ENCODE results near the gene SFMBT2. TPM values are rescaled to one million over a fixed set of nuclear protein-coding genes. Genes with fewer than 3 reads are reported as not detected.

The SFMBT2 gene
- total RNA-seq, 4 donors from 2014 or later = 7.1 to 13.2 (median 9.0) TPM

DNA sequence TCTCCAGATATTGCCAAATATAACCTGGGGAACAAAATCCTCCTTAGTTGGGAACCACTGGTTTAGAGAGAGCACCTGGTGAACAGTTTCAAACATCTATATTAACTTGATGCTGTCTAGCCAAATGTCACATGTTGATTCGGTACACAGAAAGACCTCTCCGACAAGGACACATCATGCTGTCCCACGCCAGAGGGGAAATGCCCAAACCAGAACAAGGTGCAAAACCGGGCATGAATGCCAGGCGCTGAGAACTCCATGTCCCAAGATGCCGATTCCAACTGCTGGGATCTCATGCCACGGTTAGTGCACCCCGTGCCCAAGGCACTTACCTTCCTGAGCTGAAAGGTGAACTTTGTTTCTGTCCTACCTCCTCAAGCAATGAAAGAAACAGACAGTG, 100.8 kb downstream of the SFMBT2 start:
- Histone ChIP-seq H3K27ac (no peak overlapping the region), H3K9me3 (no peaks in the 10 kb centered on the region), H3K4me1 (peaks cover 0 to 11% of the 10 kb centered on the region in 2 donors), H3K27me3 (no peaks in the 10 kb centered on the region), H3K36me3 (no peaks in the 10 kb centered on the region), H3K4me3 (replicated peaks in 1 of 3) (no peak overlapping the region)
- TF ChIP-seq POLR2A (IDR thresholded peaks at IDR 0.05) (no peak), CTCF (IDR thresholded peaks at IDR 0.05) (no peak)
- no peak for DNase-seq
- intact Hi-C loops (cut with DNase I) = no loop called here
- 95 to 97% methylated on average over 7 to 8 of the region's 8 CpGs for WGBS, 2 donors

- Histone ChIP-seq H3K4me1 (peaks cover 0 to 11% of the 10 kb centered on the region in 2 donors), H3K27ac (no peak overlapping the region), H3K4me3 (replicated peaks in 1 of 3) (no peak overlapping the region), H3K36me3 (no peaks in the 10 kb centered on the region), H3K9me3 (no peaks in the 10 kb centered on the region), H3K27me3 (no peaks in the 10 kb centered on the region)
- intact Hi-C loops (cut with DNase I) = no loop called here
- TF ChIP-seq CTCF (IDR thresholded peaks at IDR 0.05) = no peak
- no peak for TF ChIP-seq POLR2A (IDR thresholded peaks at IDR 0.05)
- DNase-seq = no peak
- 94 to 97% methylated on average over 7 of the region's 7 CpGs for WGBS, 2 donors
Measured at GRCh38 chr10:7308826-7309225, 102.0 kb downstream of the SFMBT2 start.

GRCh38 chr10:7306616-7307015, 104.2 kb downstream of the SFMBT2 start:
- Histone ChIP-seq H3K4me3 (replicated peaks in 1 of 3) (no peak overlapping the region), H3K9me3 (no peaks in the 10 kb centered on the region), H3K36me3 (no peaks in the 10 kb centered on the region), H3K27me3 (no peaks in the 10 kb centered on the region), H3K4me1 (peaks cover 0 to 11% of the 10 kb centered on the region in 2 donors), H3K27ac (no peak overlapping the region)
- intact Hi-C loops (cut with DNase I) = no loop called here
- TF ChIP-seq CTCF (IDR thresholded peaks at IDR 0.05) (no peak), POLR2A (IDR thresholded peaks at IDR 0.05) (no peak)
- no peak for DNase-seq

GRCh38 chr10:7306147-7306546, 104.7 kb downstream of the SFMBT2 start:
- no peaks in the 10 kb centered on the region for H3K27me3 ChIP-seq
- peaks cover 0 to 11% of the 10 kb centered on the region in 2 donors for H3K4me1 ChIP-seq
- WGBS, 2 donors = 57 to 66% methylated on average over 9 of the region's 9 CpGs
- intact Hi-C loops (cut with DNase I) = no loop called here
- DNase-seq = peak; percentile 66 to 79
- no peaks in the 10 kb centered on the region for H3K9me3 ChIP-seq
- peak overlapping the region in 1 of 3 donors; percentile 21 for H3K27ac ChIP-seq
- no peaks in the 10 kb centered on the region for H3K36me3 ChIP-seq
- no peak overlapping the region for H3K4me3 ChIP-seq (replicated peaks in 1 of 3)
- TF ChIP-seq CTCF (IDR thresholded peaks at IDR 0.05) (no peak), POLR2A (IDR thresholded peaks at IDR 0.05) (no peak)

GRCh38 chr10:7305053-7305452, 105.8 kb downstream of the SFMBT2 start:
- intact Hi-C loops (cut with DNase I) = no loop called here
- H3K27me3 ChIP-seq = no peaks in the 10 kb centered on the region
- 91 to 93% methylated on average over 6 of the region's 6 CpGs for WGBS, 2 donors
- H3K4me1 ChIP-seq = peaks cover 0 to 11% of the 10 kb centered on the region in 2 donors
- H3K4me3 ChIP-seq (replicated peaks in 1 of 3) = no peak overlapping the region
- DNase-seq = no peak
- no peaks in the 10 kb centered on the region for H3K9me3 ChIP-seq
- no peak for TF ChIP-seq POLR2A (IDR thresholded peaks at IDR 0.05)
- TF ChIP-seq CTCF (IDR thresholded peaks at IDR 0.05) = no peak
- no peaks in the 10 kb centered on the region for H3K36me3 ChIP-seq
- no peak overlapping the region for H3K27ac ChIP-seq
